Activated naive CD4-positive, alpha-beta T cell treated with anti-CD3 and anti-CD28 coated beads for 36 hours (primary cell): ENCODE measurements around the gene GAS2L3. TPM values are rescaled to one million over a fixed set of nuclear protein-coding genes. Genes with fewer than 3 reads are reported as not detected.
"Not testable (repeated sequence)": the region's sequence is repeated elsewhere in the genome, so short reads cannot be mapped to it uniquely, and the experiment has no call there.

Source experiments
- CTCF ChIA-PET: fragments of 350-600 bp; sonication (Branson Sonifier 250); formaldehyde crosslinking; loops from one replicate; lab custom pipeline; 2021; ENCODE audit warnings: antibody characterized with exemption; lab: Charles Lee
- DNase-seq: peaks from one replicate; pipeline ENCODE4 v3.0.0-alpha.2; 2020
- H3K27ac Mint-ChIP-seq: one replicate; pipeline ENCODE4 v1.8.0; 2021; ENCODE audit warnings: mild to moderate bottlenecking, mixed read lengths
- H3K27me3 Mint-ChIP-seq: one replicate; pipeline ENCODE4 v1.8.0; 2021; ENCODE audit warnings: low read depth, mixed read lengths
- H3K36me3 Mint-ChIP-seq: one replicate; pipeline ENCODE4 v1.8.0; 2021; ENCODE audit warnings: low read depth, mixed read lengths
- H3K4me1 Mint-ChIP-seq: one replicate; pipeline ENCODE4 v1.8.0; 2021; ENCODE audit warnings: low read depth, mixed read lengths
- H3K4me3 Mint-ChIP-seq: one replicate; pipeline ENCODE4 v1.8.0; 2021; ENCODE audit warnings: mild to moderate bottlenecking, moderate library complexity, mixed read lengths
- H3K9me3 Mint-ChIP-seq: one replicate; pipeline ENCODE4 v1.8.0; 2021; ENCODE audit warnings: mixed read lengths
- intact Hi-C: fragments of 100-400 bp; cut with micrococcal nuclease; formaldehyde crosslinking; loops from one replicate; pipeline ENCODE4 v1.15.1; 2023
- total RNA-seq, 2 experiments: library from RNA; stranded (reverse); gene quantifications; one replicate each; pipeline ENCODE4 v1.2.3, GENCODE V29; 2021

GAS2L3 gene
- total RNA-seq, 2 experiments from 2014 or later: 4.7 to 5.5 TPM

DNA sequence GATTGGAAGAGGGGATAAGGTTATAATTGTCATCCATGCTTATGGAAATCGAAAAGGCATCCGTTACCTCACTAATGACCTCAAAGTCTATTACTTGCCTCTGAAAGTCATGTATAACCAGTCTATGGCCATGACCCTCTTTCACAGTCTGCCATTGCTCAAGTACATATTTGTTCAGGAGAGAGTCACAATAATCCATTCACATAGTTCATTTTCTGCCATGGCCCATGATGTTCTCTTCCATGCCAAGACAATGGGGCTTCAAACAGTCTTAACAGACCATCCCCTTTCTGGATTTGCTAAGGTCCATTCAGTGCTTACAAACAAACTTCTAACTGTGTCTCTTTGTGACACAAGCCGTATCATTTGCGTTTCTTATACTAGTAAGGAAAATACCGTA lies 5.4 kb downstream of the GAS2L3 start:
- CTCF ChIA-PET: no interaction called here
- H3K4me1 Mint-ChIP-seq: peaks cover 8% of the 10 kb centered on the region
- peaks cover 26% of the 10 kb centered on the region for H3K27me3 Mint-ChIP-seq
- H3K36me3 Mint-ChIP-seq: no peaks in the 10 kb centered on the region
- no peak overlapping the region for H3K27ac Mint-ChIP-seq
- no peak overlapping the region for H3K4me3 Mint-ChIP-seq
- no peaks in the 10 kb centered on the region for H3K9me3 Mint-ChIP-seq
- no peak for DNase-seq
- intact Hi-C loops: no loop called here

DNA sequence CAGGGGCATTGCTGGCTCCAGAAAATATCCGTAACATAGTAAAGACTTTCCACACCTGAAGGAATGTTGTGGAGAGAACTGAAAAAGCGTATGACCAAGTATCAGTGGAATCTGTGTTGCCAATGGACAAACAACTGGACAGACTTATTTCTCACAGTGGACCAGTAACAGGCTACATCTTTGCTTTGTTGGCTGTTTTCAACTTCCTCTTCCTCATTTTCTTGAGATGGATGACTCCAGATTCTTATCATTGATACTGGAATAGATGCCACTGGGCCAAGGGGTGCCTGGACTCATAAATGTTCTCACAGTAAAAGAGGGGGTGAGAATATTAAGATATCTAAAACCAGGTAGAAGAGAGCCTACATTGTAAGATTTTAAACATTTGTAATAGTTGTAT lies 6.4 kb downstream of the GAS2L3 start:
- no peak for DNase-seq
- no peaks in the 10 kb centered on the region for H3K9me3 Mint-ChIP-seq
- intact Hi-C loops: no loop called here
- peaks cover 17% of the 10 kb centered on the region for H3K27me3 Mint-ChIP-seq
- CTCF ChIA-PET: no interaction called here
- no peaks in the 10 kb centered on the region for H3K36me3 Mint-ChIP-seq
- no peaks in the 10 kb centered on the region for H3K4me1 Mint-ChIP-seq
- no peak overlapping the region for H3K27ac Mint-ChIP-seq
- H3K4me3 Mint-ChIP-seq: no peak overlapping the region

DNA sequence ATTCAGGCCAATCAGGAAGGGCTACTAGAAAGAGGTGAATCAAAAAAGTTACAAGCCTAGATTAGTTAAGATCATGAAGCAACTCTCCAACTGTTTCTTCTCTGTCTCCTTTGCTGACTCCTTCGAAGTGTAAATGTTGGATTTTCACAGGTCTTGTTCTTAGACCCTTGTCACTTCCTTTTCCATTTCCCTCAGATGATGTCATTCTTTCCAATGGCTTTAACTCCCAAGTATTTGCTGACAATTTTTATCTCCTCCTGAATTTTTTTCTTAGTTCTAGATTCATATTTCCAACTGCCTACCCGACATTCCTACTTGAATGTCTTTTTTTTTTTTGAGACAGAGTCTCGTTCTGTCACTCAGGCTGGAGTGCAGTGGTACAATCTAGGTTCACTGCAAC lies 10.8 kb downstream of the GAS2L3 start:
- H3K27ac Mint-ChIP-seq: no peak overlapping the region
- H3K4me1 Mint-ChIP-seq: no peaks in the 10 kb centered on the region
- peaks cover 4% of the 10 kb centered on the region for H3K36me3 Mint-ChIP-seq
- H3K27me3 Mint-ChIP-seq: peaks cover 20% of the 10 kb centered on the region
- no peak for DNase-seq
- H3K4me3 Mint-ChIP-seq: no peak overlapping the region
- CTCF ChIA-PET: no interaction called here
- intact Hi-C loops: no loop called here
- peaks cover 19% of the 10 kb centered on the region for H3K9me3 Mint-ChIP-seq

DNA sequence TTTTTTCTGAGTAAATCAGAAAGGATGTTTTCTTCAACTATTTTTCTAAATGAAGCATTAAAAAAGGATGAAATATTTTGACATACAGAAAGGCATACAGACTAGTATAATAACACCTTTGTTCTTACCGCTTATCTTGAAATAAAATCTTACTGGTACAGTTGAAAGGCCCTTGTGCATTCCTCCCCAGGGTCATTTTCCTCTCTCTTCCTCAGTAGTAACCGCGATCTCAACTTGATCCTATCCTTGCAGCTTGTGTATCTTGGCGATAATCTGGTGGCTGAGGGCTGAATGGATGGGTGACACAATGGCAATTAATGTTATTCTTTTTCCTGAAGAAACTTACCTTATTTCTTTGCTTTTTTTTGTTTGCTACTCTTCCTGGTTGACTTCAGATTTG lies 18.5 kb downstream of the GAS2L3 start:
- no peak for DNase-seq
- CTCF ChIA-PET: no interaction called here
- H3K27me3 Mint-ChIP-seq: peaks cover 9% of the 10 kb centered on the region
- intact Hi-C loops: no loop called here
- no peak overlapping the region for H3K27ac Mint-ChIP-seq
- H3K36me3 Mint-ChIP-seq: peaks cover 3% of the 10 kb centered on the region
- H3K4me3 Mint-ChIP-seq: no peak overlapping the region
- no peaks in the 10 kb centered on the region for H3K4me1 Mint-ChIP-seq
- H3K9me3 Mint-ChIP-seq: peaks cover 14% of the 10 kb centered on the region

DNA sequence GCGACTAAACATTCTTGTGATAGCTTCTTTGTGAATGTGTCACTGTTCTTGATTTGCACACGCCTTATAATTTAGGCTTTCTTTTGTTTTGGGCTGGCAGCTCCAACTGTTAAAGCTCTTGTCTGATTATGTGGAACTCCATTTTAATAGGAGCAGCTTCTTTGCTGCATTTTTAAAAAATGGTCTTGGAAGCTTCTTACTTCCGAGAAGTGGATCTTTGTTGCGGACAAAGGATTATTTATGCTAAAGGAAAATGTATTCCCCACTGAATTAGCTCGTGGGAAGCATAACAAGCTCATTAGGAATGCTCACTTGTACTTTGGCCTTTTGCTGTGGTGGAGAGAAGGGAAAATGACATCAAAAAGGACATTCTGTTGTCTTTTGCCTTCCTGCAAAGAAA lies 20.0 kb downstream of the GAS2L3 start:
- CTCF ChIA-PET: interaction anchor here (0.6 kb wide), 1 partner anchor 832 kb away, joined by 4 read pairs; no protein-coding TSS in a partner anchor
- H3K27me3 Mint-ChIP-seq: peaks cover 9% of the 10 kb centered on the region
- H3K4me3 Mint-ChIP-seq: no peak overlapping the region
- no peak overlapping the region for H3K27ac Mint-ChIP-seq
- peaks cover 9% of the 10 kb centered on the region for H3K9me3 Mint-ChIP-seq
- H3K36me3 Mint-ChIP-seq: no peaks in the 10 kb centered on the region
- DNase-seq: no peak
- intact Hi-C loops: no loop called here
- H3K4me1 Mint-ChIP-seq: no peaks in the 10 kb centered on the region

DNA sequence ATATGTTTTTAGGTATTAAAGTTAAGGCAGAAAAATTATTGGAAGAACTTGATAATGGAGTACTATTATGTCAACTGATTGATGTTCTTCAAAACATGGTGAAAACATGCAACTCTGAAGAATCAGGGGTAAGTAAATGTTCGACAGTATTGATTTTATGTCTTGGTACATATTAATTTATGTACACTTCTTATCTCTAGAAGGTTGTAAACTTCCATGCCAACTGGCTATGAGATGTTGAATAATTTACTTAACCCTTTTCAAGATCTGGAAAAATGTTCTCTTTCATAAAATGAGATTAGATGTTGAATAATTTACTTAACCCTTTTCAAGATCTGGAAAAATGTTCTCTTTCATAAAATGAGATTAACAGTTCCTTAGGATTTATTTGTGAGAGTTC lies 28.1 kb downstream of the GAS2L3 start:
- H3K4me3 Mint-ChIP-seq: no peak overlapping the region
- CTCF ChIA-PET: no interaction called here
- H3K9me3 Mint-ChIP-seq: no peaks in the 10 kb centered on the region
- no peak for DNase-seq
- no peaks in the 10 kb centered on the region for H3K4me1 Mint-ChIP-seq
- intact Hi-C loops: no loop called here
- H3K27ac Mint-ChIP-seq: no peak overlapping the region
- no peaks in the 10 kb centered on the region for H3K36me3 Mint-ChIP-seq
- H3K27me3 Mint-ChIP-seq: peaks cover 10% of the 10 kb centered on the region

DNA sequence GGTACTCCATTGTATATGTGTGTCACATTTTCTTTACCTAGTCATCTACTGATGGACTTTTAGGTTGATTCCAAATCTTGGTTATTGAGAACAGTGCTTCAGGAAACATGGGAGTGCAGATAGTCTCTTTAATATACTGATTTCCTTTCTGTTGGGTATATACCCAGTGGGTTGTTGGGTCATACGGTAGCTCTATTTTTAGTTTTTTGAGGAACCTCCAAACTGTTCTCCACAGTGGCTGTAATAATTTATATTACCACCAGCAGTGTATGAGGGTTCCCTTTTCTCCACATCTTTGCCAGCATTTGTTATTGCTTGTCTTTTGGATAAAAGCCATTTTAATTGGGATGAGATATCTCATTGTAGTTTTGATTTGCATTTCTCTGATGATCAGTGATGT lies 29.5 kb downstream of the GAS2L3 start:
- CTCF ChIA-PET, H3K27ac Mint-ChIP-seq, H3K36me3 Mint-ChIP-seq, H3K4me3 Mint-ChIP-seq, H3K9me3 Mint-ChIP-seq, intact Hi-C loops, H3K4me1 Mint-ChIP-seq, DNase-seq: not testable (repeated sequence)
- peaks cover 12% of the 10 kb centered on the region for H3K27me3 Mint-ChIP-seq

DNA sequence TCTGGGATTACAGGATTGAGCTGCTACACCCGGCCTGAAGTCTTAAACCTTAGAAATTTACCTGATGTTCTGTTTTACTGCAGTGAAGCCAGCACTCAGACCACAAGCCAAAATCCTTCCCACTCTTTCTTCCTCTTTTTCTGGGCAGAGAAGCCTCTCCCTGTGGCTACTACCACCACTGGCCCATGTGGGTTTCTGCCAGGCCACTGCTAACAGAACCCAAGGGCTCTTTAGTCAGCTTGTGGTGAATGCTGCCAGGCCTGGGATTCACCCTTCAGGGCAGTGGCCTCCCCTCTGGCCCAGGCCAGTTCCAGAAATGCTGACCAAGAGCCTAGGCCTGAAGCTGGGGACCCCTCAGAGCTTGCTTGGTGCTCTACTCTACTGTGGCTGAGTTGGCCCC lies 35.3 kb downstream of the GAS2L3 start:
- Mint-ChIP-seq H3K36me3 (no peaks in the 10 kb centered on the region), H3K27me3 (peaks cover 9% of the 10 kb centered on the region), H3K4me3 (no peak overlapping the region), H3K9me3 (no peaks in the 10 kb centered on the region), H3K4me1 (no peaks in the 10 kb centered on the region), H3K27ac (no peak overlapping the region)
- intact Hi-C loops: no loop called here
- CTCF ChIA-PET: no interaction called here
- no peak for DNase-seq

DNA sequence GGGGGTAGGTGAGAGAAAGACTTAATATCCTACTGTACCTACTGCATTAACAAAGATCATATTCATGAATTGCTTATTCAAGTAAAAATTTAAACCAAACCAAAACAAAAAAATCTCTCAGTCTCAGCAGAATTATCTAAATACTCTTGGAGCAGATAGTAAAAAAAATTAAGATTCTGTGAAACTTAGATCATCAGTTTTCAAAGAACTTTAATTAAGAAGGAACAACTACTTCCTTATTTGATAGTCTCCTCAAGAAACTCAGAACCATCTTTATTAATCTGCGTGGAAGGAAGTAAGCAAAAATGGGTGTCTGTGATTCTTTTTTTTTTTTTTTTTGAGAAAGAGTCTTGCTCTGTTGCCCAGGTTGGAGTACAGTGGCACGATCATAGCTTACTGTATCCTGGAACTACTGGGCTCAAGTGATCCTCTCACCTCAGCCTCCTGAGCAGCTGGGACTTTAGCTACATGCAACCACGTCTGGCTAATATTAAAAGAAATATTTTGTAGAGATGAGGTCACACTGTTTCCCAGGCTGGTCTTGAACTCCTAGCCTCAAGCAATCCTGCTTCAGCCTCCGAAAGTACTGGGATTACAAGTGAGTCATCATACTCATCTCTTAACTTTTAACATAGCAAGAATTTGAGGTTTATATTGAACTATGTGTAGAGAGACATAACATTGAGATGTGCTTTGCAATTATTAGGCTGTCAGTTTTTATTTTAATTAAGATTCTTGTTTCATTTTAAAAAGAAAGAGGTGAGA lies 37.4 kb downstream of the GAS2L3 start:
- intact Hi-C loops: no loop called here
- Mint-ChIP-seq H3K27ac (no peak overlapping the region), H3K27me3 (peaks cover 10% of the 10 kb centered on the region), H3K36me3 (no peaks in the 10 kb centered on the region), H3K4me3 (no peak overlapping the region), H3K9me3 (no peaks in the 10 kb centered on the region), H3K4me1 (no peaks in the 10 kb centered on the region)
- no peak for DNase-seq
- CTCF ChIA-PET: no interaction called here

DNA sequence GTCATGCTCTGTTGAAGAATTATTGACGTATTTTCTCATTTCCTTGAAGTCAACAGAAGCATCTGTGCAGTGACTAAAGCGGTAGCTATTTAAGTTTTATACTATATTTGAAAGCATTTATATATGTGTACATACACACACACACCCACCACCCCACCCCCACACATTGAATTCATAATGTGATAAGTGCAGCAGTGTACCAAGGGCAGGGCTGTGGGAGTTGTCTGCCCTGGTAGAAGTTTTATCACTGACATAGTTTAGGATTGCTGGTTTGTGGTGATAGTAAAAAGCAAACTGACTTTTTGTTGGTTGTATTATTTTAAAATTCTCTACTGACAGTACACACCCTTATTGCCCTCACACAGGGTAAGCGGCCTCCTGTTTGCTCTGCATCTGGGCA lies 39.1 kb downstream of the GAS2L3 start:
- CTCF ChIA-PET: no interaction called here
- intact Hi-C loops: no loop called here

DNA sequence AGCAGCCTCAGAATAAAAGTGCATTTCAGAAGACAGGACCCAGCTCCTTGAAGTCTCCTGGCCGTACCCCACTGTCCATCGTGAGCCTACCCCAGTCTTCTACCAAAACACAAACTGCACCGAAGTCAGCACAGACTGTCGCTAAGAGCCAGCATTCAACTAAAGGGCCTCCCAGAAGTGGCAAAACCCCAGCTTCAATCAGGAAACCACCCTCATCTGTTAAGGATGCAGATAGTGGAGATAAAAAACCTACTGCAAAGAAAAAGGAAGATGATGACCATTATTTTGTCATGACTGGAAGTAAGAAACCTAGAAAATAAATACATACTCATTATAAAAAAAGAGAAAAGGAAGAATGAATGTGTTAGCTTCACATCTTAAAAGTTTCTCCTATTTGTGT lies 51.1 kb downstream of the GAS2L3 start:
- DNase-seq: no peak
- H3K4me1 Mint-ChIP-seq: no peaks in the 10 kb centered on the region
- H3K36me3 Mint-ChIP-seq: no peaks in the 10 kb centered on the region
- H3K27ac Mint-ChIP-seq: no peak overlapping the region
- no peaks in the 10 kb centered on the region for H3K9me3 Mint-ChIP-seq
- intact Hi-C loops: no loop called here
- CTCF ChIA-PET: interaction anchor here (0.6 kb wide), 1 partner anchor 58 kb away, joined by 3 read pairs; no protein-coding TSS in a partner anchor
- H3K27me3 Mint-ChIP-seq: peaks cover 1% of the 10 kb centered on the region
- no peak overlapping the region for H3K4me3 Mint-ChIP-seq

More for the DNA sequence above, 39.1 kb downstream of the GAS2L3 start:
- no peak for DNase-seq
- H3K4me1 Mint-ChIP-seq: no peaks in the 10 kb centered on the region
- H3K36me3 Mint-ChIP-seq: no peaks in the 10 kb centered on the region
- no peak overlapping the region for H3K27ac Mint-ChIP-seq
- H3K9me3 Mint-ChIP-seq: no peaks in the 10 kb centered on the region
- H3K27me3 Mint-ChIP-seq: peaks cover 5% of the 10 kb centered on the region
- H3K4me3 Mint-ChIP-seq: no peak overlapping the region

DNA sequence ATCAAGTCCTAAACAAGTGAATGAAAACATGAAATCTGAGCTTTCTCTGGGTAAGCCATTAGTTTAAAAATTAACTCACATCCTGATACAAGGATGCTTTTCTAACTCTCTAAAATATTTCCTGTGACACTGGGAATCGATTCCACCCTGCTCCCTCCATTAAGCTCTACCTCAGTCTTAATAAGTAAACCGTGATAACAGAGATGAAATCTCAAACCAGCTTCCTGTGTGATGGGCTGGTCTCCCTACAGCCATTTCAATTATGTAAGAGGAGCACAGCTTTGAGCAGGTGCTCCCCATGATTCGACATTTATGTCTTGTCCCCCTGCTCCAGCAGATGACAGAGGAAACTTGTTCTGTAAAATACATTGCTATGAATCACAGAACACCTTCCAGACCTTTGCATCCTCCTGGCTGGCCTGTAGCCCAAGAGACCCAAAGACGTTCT lies 59.0 kb downstream of the GAS2L3 start:
- H3K27me3 Mint-ChIP-seq: peaks cover 1% of the 10 kb centered on the region
- CTCF ChIA-PET: no interaction called here
- H3K4me3 Mint-ChIP-seq: no peak overlapping the region
- no peaks in the 10 kb centered on the region for H3K4me1 Mint-ChIP-seq
- intact Hi-C loops: no loop called here
- no peaks in the 10 kb centered on the region for H3K36me3 Mint-ChIP-seq
- no peak for DNase-seq
- H3K9me3 Mint-ChIP-seq: no peaks in the 10 kb centered on the region
- no peak overlapping the region for H3K27ac Mint-ChIP-seq

DNA sequence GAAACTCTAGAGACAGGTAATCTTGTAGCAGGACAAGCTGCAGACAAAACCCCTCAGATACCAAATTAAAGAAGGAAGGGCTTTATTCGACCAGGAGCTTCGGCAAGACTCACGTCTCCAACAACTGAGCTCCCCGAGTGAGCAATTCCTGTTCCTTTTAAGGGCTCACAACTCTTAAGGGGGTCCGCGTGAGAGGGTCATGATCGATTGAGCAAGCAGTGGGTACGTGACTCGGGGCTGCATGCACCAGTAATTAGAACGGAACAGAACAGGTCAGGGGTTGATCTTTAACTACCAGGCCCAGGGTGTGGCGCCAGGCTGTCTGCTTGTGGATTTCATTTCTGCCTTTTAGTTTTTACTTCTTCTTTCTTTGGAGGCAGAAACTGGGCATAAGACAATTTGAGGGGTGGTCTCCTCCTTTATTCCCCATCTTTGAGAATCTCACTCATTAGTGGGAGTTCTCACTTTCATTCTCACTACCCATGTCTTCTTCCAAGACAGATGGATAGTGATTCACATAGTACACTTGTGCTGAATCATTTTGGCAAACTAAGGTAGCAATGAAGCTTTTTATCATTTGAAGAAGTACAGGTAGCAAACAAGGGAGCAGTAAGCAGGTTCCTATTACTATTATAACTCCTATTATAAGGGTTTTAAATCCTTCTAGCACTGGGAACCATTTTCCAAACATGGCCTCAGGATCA lies 59.8 kb downstream of the GAS2L3 start:
- H3K4me3 Mint-ChIP-seq, intact Hi-C loops: not testable (repeated sequence)

More for the DNA sequence above, 59.8 kb downstream of the GAS2L3 start:
- CTCF ChIA-PET, H3K27me3 Mint-ChIP-seq, H3K9me3 Mint-ChIP-seq, DNase-seq, H3K4me1 Mint-ChIP-seq, H3K27ac Mint-ChIP-seq, H3K36me3 Mint-ChIP-seq: not testable (repeated sequence)
